RPMI8226 (cell line): ENCODE measurements around the gene DENND1A.

ENCODE experiments used
- DNase-seq: peaks from one replicate; pipeline ENCODE4 v3.0.0-alpha.2; 2015

The DENND1A gene

GRCh38 chr9:123478967-123479602, 450.8 kb downstream of the DENND1A start:
- DNase-seq = no peak

GRCh38 chr9:123478160-123478559, 451.8 kb downstream of the DENND1A start:
- DNase-seq = no peak

- no peak for DNase-seq
Observed at GRCh38 chr9:123475407-123475806, 454.5 kb downstream of the DENND1A start.

GRCh38 chr9:123472862-123473614, 456.9 kb downstream of the DENND1A start:
- DNase-seq = no peak

GRCh38 chr9:123471843-123472570, 457.9 kb downstream of the DENND1A start:
- no peak for DNase-seq

- DNase-seq = no peak
Observed at GRCh38 chr9:123470991-123471770, 458.7 kb downstream of the DENND1A start.

- no peak for DNase-seq
Observed at GRCh38 chr9:123470121-123470782, 459.7 kb downstream of the DENND1A start.

GRCh38 chr9:123469282-123469681, 460.6 kb downstream of the DENND1A start:
- DNase-seq = no peak

- no peak for DNase-seq
Observed at GRCh38 chr9:123468541-123468940, 461.4 kb downstream of the DENND1A start.

- DNase-seq = no peak
Observed at GRCh38 chr9:123465304-123465703, 464.6 kb downstream of the DENND1A start.

- DNase-seq = no peak
Observed at GRCh38 chr9:123460091-123460490, 469.8 kb downstream of the DENND1A start.

- no peak for DNase-seq
Observed at GRCh38 chr9:123457583-123457982, 472.3 kb downstream of the DENND1A start.

- no peak for DNase-seq
Observed at GRCh38 chr9:123456011-123456410, 473.9 kb downstream of the DENND1A start.

- no peak for DNase-seq
Observed at GRCh38 chr9:123455187-123455586, 474.7 kb downstream of the DENND1A start.

- no peak for DNase-seq
Observed at GRCh38 chr9:123454361-123454760, 475.6 kb downstream of the DENND1A start.

GRCh38 chr9:123453831-123454321, 476.1 kb downstream of the DENND1A start:
- no peak for DNase-seq

GRCh38 chr9:123453076-123453667, 476.8 kb downstream of the DENND1A start:
- DNase-seq = no peak

GRCh38 chr9:123450996-123451395, 478.9 kb downstream of the DENND1A start:
- DNase-seq = no peak

GRCh38 chr9:123450098-123450770, 479.7 kb downstream of the DENND1A start:
- DNase-seq = no peak

- no peak for DNase-seq
Observed at GRCh38 chr9:123447934-123448646, 481.8 kb downstream of the DENND1A start.
